Keratinocyte (primary cell): Measurements from ENCODE around the gene IQSEC2. TPM values are rescaled to one million over a fixed set of nuclear protein-coding genes. Genes with fewer than 3 reads are reported as not detected.
A peak's percentile ranks its signal among the peaks of the same experiment; 100 is the strongest.

Experiments
- DNase-seq: peaks from one replicate; pipeline ENCODE4 v3.0.0-alpha.2; 2011; ENCODE audit warnings: low read depth, missing footprints, low spot score
- FAIRE-seq: peaks from 2 replicates; lab custom pipeline; 2011; peaks lifted over from hg19 to GRCh38; lab: Jason Lieb, UNC
- H2AFZ ChIP-seq: 2 replicates; pipeline ENCODE4 v1.6.0; 2012; ENCODE audit warnings: low read length, control low read depth, inconsistent platforms; ENCODE audit not compliant: control insufficient read depth
- H3K27ac ChIP-seq: 2 replicates; pipeline ENCODE4 v1.5.1; 2011; ENCODE audit warnings: low read length; ENCODE audit not compliant: control insufficient read depth, insufficient read depth
- H3K27me3 ChIP-seq: 3 replicates; pipeline ENCODE4 v1.6.0; 2011; ENCODE audit warnings: low read length; ENCODE audit not compliant: control insufficient read depth, insufficient read depth; ENCODE audit errors: extremely low read depth
- H3K36me3 ChIP-seq, 2 experiments: 2 replicates in 1 of 2; 3 replicates in 1 of 2; pipeline ENCODE4 v1.5.1; 2011; ENCODE audit warnings: low read length in 2 of 2, mild to moderate bottlenecking in 1 of 2; ENCODE audit not compliant: control insufficient read depth in 2 of 2, insufficient read depth in 2 of 2; ENCODE audit errors: extremely low read depth in 1 of 2
- H3K4me1 ChIP-seq: 3 replicates; pipeline ENCODE4 v1.5.1; 2011; ENCODE audit warnings: low read length; ENCODE audit not compliant: control insufficient read depth, insufficient read depth; ENCODE audit errors: extremely low read depth
- H3K4me2 ChIP-seq: 3 replicates; pipeline ENCODE4 v1.6.0; 2011; ENCODE audit warnings: low read depth, low read length; ENCODE audit not compliant: control insufficient read depth, insufficient read depth; ENCODE audit errors: extremely low read depth
- H3K4me3 ChIP-seq, 3 experiments: fragments of 200-600 bp in 1 of 3; sonication (generic) in 1 of 3; 2 replicates in 2 of 3; 3 replicates in 1 of 3; pipeline ENCODE4 v1.5.1; 2011 to 2016; ENCODE audit warnings: low read length in 3 of 3, mild to moderate bottlenecking in 3 of 3, control low read depth in 2 of 3, inconsistent platforms in 1 of 3, low read depth in 1 of 3, mixed read lengths in 1 of 3, mixed run types in 1 of 3, moderate library complexity in 1 of 3; ENCODE audit not compliant: control insufficient read depth in 2 of 3, insufficient read depth in 2 of 3; ENCODE audit errors: extremely low read depth in 1 of 3
- H3K79me2 ChIP-seq: 2 replicates; pipeline ENCODE4 v1.6.0; 2012; ENCODE audit warnings: low read length; ENCODE audit not compliant: control insufficient read depth, insufficient read depth
- H3K9ac ChIP-seq: 3 replicates; pipeline ENCODE4 v1.6.0; 2011; ENCODE audit warnings: low read length; ENCODE audit not compliant: control insufficient read depth, insufficient read depth; ENCODE audit errors: extremely low read depth
- H3K9me1 ChIP-seq: 3 replicates; pipeline ENCODE4 v1.6.0; 2011; ENCODE audit warnings: low read length; ENCODE audit not compliant: control insufficient read depth, insufficient read depth; ENCODE audit errors: extremely low read depth
- H3K9me3 ChIP-seq: 2 replicates; pipeline ENCODE4 v1.5.1; 2012; ENCODE audit warnings: low read depth, low read length; ENCODE audit not compliant: control insufficient read depth
- H4K20me1 ChIP-seq: 3 replicates; pipeline ENCODE4 v1.6.0; 2011; ENCODE audit warnings: low read length; ENCODE audit not compliant: control insufficient read depth, insufficient read depth; ENCODE audit errors: extremely low read depth
- EZH2 ChIP-seq: IDR thresholded peaks from one replicate; pipeline ENCODE4 v1.6.1; 2012; ENCODE audit warnings: inconsistent platforms, mild to moderate bottlenecking, low read length, moderate library complexity
- dilution Hi-C: fragments of 300-500 bp; cut with MboI; formaldehyde crosslinking; loops from one replicate; pipeline ENCODE4 v1.7.0; 2020; ENCODE audit warnings: low sequenced_read_pairs; ENCODE audit not compliant: extremely low pct_ligation_motif_present
- polyA plus RNA-seq, 5 experiments: library from polyadenylated mRNA; depleted of rRNA in 3 of 5; stranded (reverse) in 3 of 5; stranded (forward) in 1 of 5; unstranded in 1 of 5; fragments of >200 nt; gene quantifications; 1 replicate in 1 of 5; 2 replicates in 3 of 5; 3 replicates in 1 of 5; pipeline versions ENCODE4 v1.2.1 to v1.2.3, GENCODE V29; 2011 to 2012; ENCODE audit warnings: missing spikeins in 2 of 5, low read depth in 1 of 5, low replicate concordance in 1 of 5
- TF ChIP-seq, protein P1 (sequence below), 3 experiments: IDR thresholded peaks in 1 of 3; conservative IDR thresholded peaks in 1 of 3; optimal IDR thresholded peaks in 1 of 3; 2 replicates in 2 of 3; 3 replicates in 1 of 3; pipeline versions ENCODE3 to v1.5.1; 2011; ENCODE audit warnings: low read length in 3 of 3, mild to moderate bottlenecking in 3 of 3, moderate library complexity in 2 of 3, control low read depth in 1 of 3, inconsistent platforms in 1 of 3; ENCODE audit not compliant: insufficient read depth in 2 of 3; ENCODE audit errors: extremely low read depth in 1 of 3

IQSEC2 gene
- polyA plus RNA-seq, 1 donor (not counting 4 experiments of a cell fraction or from before 2014, with no cell fraction given): 4.7 TPM

DNA sequence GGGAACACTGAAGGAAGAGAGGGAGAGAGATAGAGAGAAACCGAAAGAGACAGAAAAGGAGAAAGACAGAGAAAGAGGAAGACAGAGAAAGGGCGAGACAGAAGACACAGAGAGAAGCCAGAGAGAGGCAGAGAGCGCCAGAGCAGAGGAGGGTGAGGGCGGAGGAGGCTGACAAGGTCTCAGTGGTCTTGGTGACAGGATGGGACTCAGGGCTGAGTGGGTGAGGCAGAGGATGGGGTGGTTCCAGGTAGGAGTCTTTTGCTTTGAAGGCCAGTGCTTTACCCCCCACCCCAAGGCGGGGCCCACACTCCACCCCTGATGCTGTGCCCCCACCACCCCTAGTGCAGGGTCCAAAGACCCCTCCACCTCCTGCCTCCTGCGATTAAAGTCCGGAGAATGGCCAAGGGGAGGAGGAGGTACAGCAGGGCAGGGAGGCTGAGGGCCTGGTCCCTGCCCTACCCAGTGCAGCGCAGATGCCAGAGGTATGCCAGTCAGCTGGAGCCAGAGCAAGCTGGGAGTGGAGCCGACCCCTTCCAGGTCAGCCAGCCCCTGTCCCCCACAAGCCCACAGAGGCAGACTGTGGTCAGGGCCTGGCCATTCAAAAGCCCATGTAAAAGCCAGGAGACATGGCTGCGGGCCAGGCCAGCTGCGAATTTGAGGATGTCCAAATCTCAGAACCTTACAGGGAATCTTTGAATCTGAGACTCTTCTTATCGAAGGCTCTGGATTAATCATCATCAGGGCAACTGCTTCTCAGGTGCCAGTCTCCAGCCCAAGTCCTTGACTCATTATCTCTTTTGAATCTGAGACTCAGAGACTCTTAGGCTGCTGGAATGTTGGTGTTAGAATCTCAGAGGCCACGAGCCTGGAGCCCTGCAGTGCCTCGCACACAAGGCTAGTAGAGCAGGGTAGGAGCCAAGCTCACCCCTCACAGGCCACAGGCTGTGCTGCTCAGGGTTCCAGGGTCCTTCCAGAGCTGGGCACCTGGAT lies 758 bp downstream of the IQSEC2 start:
- Histone ChIP-seq H4K20me1 (no peaks in the 10 kb centered on the region), H3K27ac (peak overlapping the region; percentile 47), H2AFZ (no peak overlapping the region), H3K4me2 (peak overlapping the region; percentile 65), H3K9me3 (no peaks in the 10 kb centered on the region), H3K4me3 (peak overlapping the region; percentile 40 to 59 (median 56)), H3K27me3 (no peaks in the 10 kb centered on the region), H3K36me3 (no peaks in the 10 kb centered on the region), H3K9me1 (no peaks in the 10 kb centered on the region), H3K79me2 (peaks cover 3% of the 10 kb centered on the region), H3K4me1 (peaks cover 8% of the 10 kb centered on the region), H3K9ac (peak overlapping the region; percentile 65)
- FAIRE-seq (peak; percentile 49), DNase-seq (peak; percentile 13)
- TF ChIP-seq, protein P1, sequence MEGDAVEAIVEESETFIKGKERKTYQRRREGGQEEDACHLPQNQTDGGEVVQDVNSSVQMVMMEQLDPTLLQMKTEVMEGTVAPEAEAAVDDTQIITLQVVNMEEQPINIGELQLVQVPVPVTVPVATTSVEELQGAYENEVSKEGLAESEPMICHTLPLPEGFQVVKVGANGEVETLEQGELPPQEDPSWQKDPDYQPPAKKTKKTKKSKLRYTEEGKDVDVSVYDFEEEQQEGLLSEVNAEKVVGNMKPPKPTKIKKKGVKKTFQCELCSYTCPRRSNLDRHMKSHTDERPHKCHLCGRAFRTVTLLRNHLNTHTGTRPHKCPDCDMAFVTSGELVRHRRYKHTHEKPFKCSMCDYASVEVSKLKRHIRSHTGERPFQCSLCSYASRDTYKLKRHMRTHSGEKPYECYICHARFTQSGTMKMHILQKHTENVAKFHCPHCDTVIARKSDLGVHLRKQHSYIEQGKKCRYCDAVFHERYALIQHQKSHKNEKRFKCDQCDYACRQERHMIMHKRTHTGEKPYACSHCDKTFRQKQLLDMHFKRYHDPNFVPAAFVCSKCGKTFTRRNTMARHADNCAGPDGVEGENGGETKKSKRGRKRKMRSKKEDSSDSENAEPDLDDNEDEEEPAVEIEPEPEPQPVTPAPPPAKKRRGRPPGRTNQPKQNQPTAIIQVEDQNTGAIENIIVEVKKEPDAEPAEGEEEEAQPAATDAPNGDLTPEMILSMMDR (optimal IDR thresholded peaks at IDR 0.05 in 1 of 3, IDR thresholded peaks at IDR 0.05 in 1 of 3, conservative IDR thresholded peaks at IDR 0.05 in 1 of 3; ENCODE audit: extremely low read depth in 1 of 3, insufficient read depth in 2 of 3, low read length in 3 of 3): no peak
- no peak for TF ChIP-seq EZH2
- dilution Hi-C loops: no loop called here

DNA sequence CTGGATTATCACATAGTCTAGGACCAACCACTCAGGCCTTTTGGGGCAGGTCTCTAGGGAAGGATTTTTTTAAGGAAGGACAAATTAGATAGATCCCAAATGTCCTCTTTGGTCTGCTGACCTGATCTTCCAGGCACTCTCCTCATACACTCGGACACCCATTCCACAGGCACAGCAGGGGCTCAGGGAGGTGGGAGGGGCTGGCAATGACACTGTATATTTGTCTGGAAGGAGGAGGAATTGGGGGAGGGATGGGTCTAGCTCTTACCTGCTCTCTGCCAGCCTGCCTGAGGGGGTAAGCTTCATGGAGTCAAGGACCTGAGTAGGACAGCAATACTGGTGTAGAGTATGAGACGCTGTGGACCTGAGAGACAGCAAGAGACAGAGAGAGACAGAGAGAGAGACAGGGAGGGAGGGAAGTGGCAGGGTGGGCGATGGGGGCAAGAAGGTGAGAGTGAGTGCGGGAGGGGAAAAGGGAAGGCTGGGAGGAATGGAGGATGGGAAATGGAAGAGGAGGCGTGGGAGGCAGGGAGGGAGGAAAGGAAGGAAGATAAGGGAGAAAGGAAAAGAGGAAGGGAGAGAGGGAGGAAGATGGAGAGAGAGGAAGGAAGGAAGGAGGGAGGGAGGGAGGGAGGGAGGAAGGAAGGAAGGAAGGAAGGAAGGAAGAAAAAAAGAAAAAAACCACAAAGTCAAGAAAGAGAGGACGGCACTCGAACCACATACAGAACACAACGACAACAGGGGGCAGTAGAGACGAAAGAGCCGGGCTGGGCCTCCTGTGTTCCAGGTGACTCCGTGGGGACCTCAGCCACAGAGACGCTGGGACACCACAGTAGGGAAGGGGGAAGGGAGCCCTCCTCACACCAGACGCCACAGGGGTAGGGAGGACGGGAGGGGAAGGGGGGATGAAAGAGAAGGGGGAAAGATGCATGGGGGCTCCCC lies 1.8 kb downstream of the IQSEC2 start:
- Histone ChIP-seq H4K20me1 (no peaks in the 10 kb centered on the region), H3K4me1 (peaks cover 6% of the 10 kb centered on the region), H2AFZ (no peak overlapping the region), H3K9me1 (no peaks in the 10 kb centered on the region), H3K4me2 (no peak overlapping the region), H3K27me3 (no peaks in the 10 kb centered on the region), H3K79me2 (peaks cover 3% of the 10 kb centered on the region), H3K9ac (no peak overlapping the region), H3K27ac (no peak overlapping the region), H3K9me3 (no peaks in the 10 kb centered on the region), H3K36me3 (no peaks in the 10 kb centered on the region), H3K4me3 (peak overlapping the region in 1 of 3 experiments; percentile 8)
- dilution Hi-C loops: no loop called here
- FAIRE-seq: no peak
- TF ChIP-seq EZH2: no peak
- TF ChIP-seq, protein P1 (optimal IDR thresholded peaks at IDR 0.05 in 1 of 3, IDR thresholded peaks at IDR 0.05 in 1 of 3, conservative IDR thresholded peaks at IDR 0.05 in 1 of 3; ENCODE audit: extremely low read depth in 1 of 3, insufficient read depth in 2 of 3, low read length in 3 of 3): no peak
- DNase-seq: no peak
